Left colon (tissue), 2 donors: ENCODE data around the gene EIF4E2. TPM values are rescaled to one million over a fixed set of nuclear protein-coding genes. Genes with fewer than 3 reads are reported as not detected.
A peak's percentile ranks its signal among the peaks of the same experiment; 100 is the strongest.

Source experiments
- ATAC-seq: fragments of 200-7000 bp; cut with Tn5 transposase; one replicate; pipeline ENCODE4 v1.9.1; 2020; ENCODE audit warnings: mild to moderate bottlenecking, moderate library complexity
- DNase-seq, 2 donors: peaks; one replicate each; pipeline ENCODE4 v3.0.0-alpha.2; 2020
- intact Hi-C, 2 donors: fragments of 100-400 bp; cut with DNase I in 1 of 2; cut with micrococcal nuclease in 1 of 2; formaldehyde crosslinking; loops; one replicate each; pipeline versions ENCODE4 v1.11.2 to v1.14.0; 2022; cut with DNase I, micrococcal nuclease
- total RNA-seq, 2 donors: library from RNA; stranded (reverse); fragmentation: NEBNext Ultra II Directional; extraction: Animal tissue kit (Norgen Biotek cat#: 25700); gene quantifications; one replicate each; pipeline ENCODE4 v1.2.1, GENCODE V29; 2021
- donor health status: DM: no; HTN: no; CAD: no.
- donor health status: DM: yes; HTN: yes; CAD: no.

Gene EIF4E2
- total RNA-seq, 2 donors from 2014 or later = 83.2 to 104 TPM

GRCh38 chr2:232533944-232534710 is 16.4 kb upstream of the EIF4E2 start:
- DNase-seq (no peak), ATAC-seq (no peak)

GRCh38 chr2:232534940-232535651 is 15.4 kb upstream of the EIF4E2 start:
- no peak for ATAC-seq
- DNase-seq = no peak
- intact Hi-C loops = no loop called here

More at GRCh38 chr2:232533944-232534710, 16.4 kb upstream of the EIF4E2 start:
- intact Hi-C loops = no loop called here

- ATAC-seq (no peak), DNase-seq (no peak)
- intact Hi-C loops = no loop called here
These were observed 14.5 kb upstream of the EIF4E2 start for GRCh38 chr2:232535761-232536530.

- DNase-seq (peak in 1 of 2 donors; percentile 44), ATAC-seq (peak; percentile 51)
- intact Hi-C loops = no loop called here
These were observed 13.4 kb upstream of the EIF4E2 start for GRCh38 chr2:232537079-232537478.

GRCh38 chr2:232537499-232537898 is 13.0 kb upstream of the EIF4E2 start:
- no peak for ATAC-seq
- intact Hi-C loops = no loop called here
- no peak for DNase-seq

GRCh38 chr2:232538671-232539070 is 11.8 kb upstream of the EIF4E2 start:
- DNase-seq (no peak), ATAC-seq (no peak)
- intact Hi-C loops = no loop called here

GRCh38 chr2:232539298-232540231 is 10.9 kb upstream of the EIF4E2 start, which contains the start of gene CHRNG:
Gene CHRNG (plus strand): TSS chr2:232539692. CDS start chr2:232539748, 56 bp downstream.
- DNase-seq (no peak), ATAC-seq (no peak)
- intact Hi-C loops = no loop called here

GRCh38 chr2:232540441-232541041 is 9.9 kb upstream of the EIF4E2 start:
- intact Hi-C loops = no loop called here
- no peak for DNase-seq
- no peak for ATAC-seq

- intact Hi-C loops = no loop called here
- ATAC-seq (peak; percentile 15), DNase-seq (no peak)
These were observed 9.1 kb upstream of the EIF4E2 start for GRCh38 chr2:232541195-232541960.

GRCh38 chr2:232541961-232542714 is 8.4 kb upstream of the EIF4E2 start:
- no peak for ATAC-seq
- no peak for DNase-seq

GRCh38 chr2:232542715-232543467 is 7.6 kb upstream of the EIF4E2 start:
- intact Hi-C loops = no loop called here
- DNase-seq = no peak
- no peak for ATAC-seq

More at GRCh38 chr2:232541961-232542714, 8.4 kb upstream of the EIF4E2 start:
- intact Hi-C loops = no loop called here

- intact Hi-C loops = no loop called here
- no peak for ATAC-seq
- no peak for DNase-seq
These were observed 7.0 kb upstream of the EIF4E2 start for GRCh38 chr2:232543491-232543890.

GRCh38 chr2:232543928-232544631 is 6.4 kb upstream of the EIF4E2 start:
- intact Hi-C loops = no loop called here
- DNase-seq = no peak
- ATAC-seq = no peak

GRCh38 chr2:232544674-232545073 is 5.8 kb upstream of the EIF4E2 start:
- ATAC-seq (no peak), DNase-seq (no peak)
- intact Hi-C loops = no loop called here
